Thyroid gland (tissue), 4 donors: Measurements from ENCODE around the gene ELL.

Experiments used
- POLR2A ChIP-seq, 2 donors: fragments of 450-650 bp; IDR thresholded peaks; one replicate each; pipeline ENCODE4 v1.6.1; 2017; ENCODE audit warnings: antibody characterized with exemption in 2 of 2, mild to moderate bottlenecking in 2 of 2, moderate library complexity in 1 of 2
- TF ChIP-seq, protein P1 (sequence below), 6 experiments: fragments of 200-600 bp in 3 of 6; fragments of 450-650 bp in 3 of 6; sonication (generic) in 3 of 6; IDR thresholded peaks; one replicate each; pipeline ENCODE4 v1.5.1; 2016 to 2019; ENCODE audit warnings: antibody characterized with exemption in 6 of 6, mild to moderate bottlenecking in 2 of 6, inconsistent platforms in 1 of 6, moderate library complexity in 1 of 6

DNA sequence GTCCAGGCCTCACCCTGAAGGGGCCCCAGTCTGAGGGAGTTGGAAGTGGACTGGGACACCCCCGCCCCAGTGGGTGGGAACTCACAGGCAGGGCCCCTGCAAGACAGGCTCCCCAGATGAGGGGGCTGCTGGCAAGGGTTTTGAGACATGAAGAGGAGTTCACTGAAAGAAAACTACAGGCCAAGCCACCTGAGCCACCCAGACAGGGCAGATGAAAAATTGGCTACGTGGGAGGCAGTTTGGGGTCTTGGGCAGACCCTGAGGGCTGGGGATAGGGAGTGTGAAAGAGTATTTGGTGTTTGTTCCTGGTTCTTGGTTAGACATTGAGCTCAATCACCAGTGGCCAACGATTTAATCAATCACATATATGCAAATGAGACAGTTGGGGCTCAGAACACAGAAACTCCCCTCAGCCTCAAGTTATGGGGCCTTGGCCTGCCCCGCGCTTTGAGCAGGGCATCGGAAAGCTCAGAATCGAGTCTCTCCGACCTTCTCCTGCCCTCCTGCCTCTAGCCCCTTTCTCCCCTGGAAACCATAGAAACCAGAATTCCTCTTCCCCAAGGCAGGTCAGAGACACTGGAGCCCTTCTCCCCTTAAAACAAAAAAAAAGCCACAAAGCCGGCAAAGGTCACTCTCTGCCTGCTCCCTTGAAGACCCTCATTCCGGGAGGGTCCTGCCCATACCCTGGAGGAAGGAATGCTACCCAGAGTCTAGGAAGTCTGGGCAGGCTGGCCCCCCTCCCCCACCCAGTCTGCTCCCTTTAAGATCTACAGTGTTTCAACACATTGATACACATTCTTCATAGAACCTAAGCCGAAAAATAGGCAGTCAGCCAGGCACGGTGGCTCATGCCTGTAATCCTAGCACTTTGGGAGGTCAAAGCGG lies 82.6 kb downstream of the ELL start:
- TF ChIP-seq, protein P1, sequence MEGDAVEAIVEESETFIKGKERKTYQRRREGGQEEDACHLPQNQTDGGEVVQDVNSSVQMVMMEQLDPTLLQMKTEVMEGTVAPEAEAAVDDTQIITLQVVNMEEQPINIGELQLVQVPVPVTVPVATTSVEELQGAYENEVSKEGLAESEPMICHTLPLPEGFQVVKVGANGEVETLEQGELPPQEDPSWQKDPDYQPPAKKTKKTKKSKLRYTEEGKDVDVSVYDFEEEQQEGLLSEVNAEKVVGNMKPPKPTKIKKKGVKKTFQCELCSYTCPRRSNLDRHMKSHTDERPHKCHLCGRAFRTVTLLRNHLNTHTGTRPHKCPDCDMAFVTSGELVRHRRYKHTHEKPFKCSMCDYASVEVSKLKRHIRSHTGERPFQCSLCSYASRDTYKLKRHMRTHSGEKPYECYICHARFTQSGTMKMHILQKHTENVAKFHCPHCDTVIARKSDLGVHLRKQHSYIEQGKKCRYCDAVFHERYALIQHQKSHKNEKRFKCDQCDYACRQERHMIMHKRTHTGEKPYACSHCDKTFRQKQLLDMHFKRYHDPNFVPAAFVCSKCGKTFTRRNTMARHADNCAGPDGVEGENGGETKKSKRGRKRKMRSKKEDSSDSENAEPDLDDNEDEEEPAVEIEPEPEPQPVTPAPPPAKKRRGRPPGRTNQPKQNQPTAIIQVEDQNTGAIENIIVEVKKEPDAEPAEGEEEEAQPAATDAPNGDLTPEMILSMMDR (IDR thresholded peaks at IDR 0.05), result no peak
- no peak for TF ChIP-seq POLR2A (IDR thresholded peaks at IDR 0.05)
